K562 (cell line): ENCODE measurements around the gene PRLHR. TPM values are rescaled to one million over a fixed set of nuclear protein-coding genes. Genes with fewer than 3 reads are reported as not detected.

ENCODE experiments used
- ATAC-seq: fragments of 200-7000 bp; cut with Tn5 transposase; 3 replicates; pipeline ENCODE4 v1.9.1; 2020; ENCODE audit warnings: moderate library complexity
- BruUV-seq: library from RNA; stranded (reverse); fragments of 400-500 nt; replicated peaks from 2 replicates; lab custom pipeline; 2021; lab: Mats Ljungman, UMichigan
- CTCF ChIA-PET: fragments of 300-600 bp; formaldehyde crosslinking; extraction: SDS; loops from one replicate; lab custom pipeline; 2021; ENCODE audit warnings: low intra/inter-chr PET ratio; lab: Yijun Ruan, JAX
- POLR2A ChIA-PET: fragments of 300-600, 350-650 bp; sonication (Branson Sonifier 250); formaldehyde crosslinking; extraction: SDS; loops from one replicate; lab custom pipeline; 2021; ENCODE audit warnings: antibody characterized with exemption, inconsistent platforms; lab: Yijun Ruan, JAX
- DNase-seq, 4 experiments: peaks; one replicate each; pipeline versions ENCODE4 v3.0.0 to v3.0.0-alpha.2; 2011 to 2018; ENCODE audit warnings: low spot score in 3 of 4, mixed read lengths in 3 of 4; ENCODE audit errors: extremely low read depth in 1 of 4
- FAIRE-seq: peaks from 2 replicates; lab custom pipeline; 2011; peaks lifted over from hg19 to GRCh38; lab: Jason Lieb, UNC
- H2AFZ ChIP-seq: 2 replicates; pipeline ENCODE4 v1.6.0; 2011; ENCODE audit warnings: low read depth, low read length, control low read depth, inconsistent platforms
- H3K27ac ChIP-seq: fragments of 200-600 bp; 3 replicates; pipeline ENCODE4 v1.8.0; 2011; ENCODE audit warnings: low read depth, mild to moderate bottlenecking, control low read depth, inconsistent platforms, low read length, moderate library complexity, mixed read lengths; ENCODE audit errors: extremely low read depth
- H3K27me3 ChIP-seq, 2 experiments: fragments of 300-600 bp in 1 of 2; 2 replicates in 1 of 2; 3 replicates in 1 of 2; pipeline versions ENCODE4 v1.6.0 to v1.8.0; 2011; ENCODE audit warnings: inconsistent platforms in 2 of 2, low read length in 2 of 2, mild to moderate bottlenecking in 1 of 2, mixed read lengths in 1 of 2, moderate library complexity in 1 of 2; ENCODE audit not compliant: control insufficient read depth in 2 of 2, insufficient read depth in 2 of 2
- H3K36me3 ChIP-seq: fragments of 300-600 bp; 3 replicates; pipeline ENCODE4 v1.8.0; 2011; ENCODE audit warnings: mild to moderate bottlenecking, low read length, inconsistent platforms; ENCODE audit not compliant: control insufficient read depth, insufficient read depth
- H3K4me1 ChIP-seq, 2 experiments: fragments of 200-600 bp in 1 of 2; replicated peaks in 1 of 2; 2 replicates in 1 of 2; 3 replicates in 1 of 2; pipeline versions ENCODE4 v1.5.1 to v1.8.0; 2011; ENCODE audit warnings: inconsistent platforms in 2 of 2, low read length in 2 of 2, mild to moderate bottlenecking in 1 of 2, mixed read lengths in 1 of 2, moderate library complexity in 1 of 2; ENCODE audit not compliant: control insufficient read depth in 2 of 2, insufficient read depth in 2 of 2
- H3K4me2 ChIP-seq: 2 replicates; pipeline ENCODE4 v1.6.1; 2011; ENCODE audit warnings: low read length, control low read depth, inconsistent platforms, mixed read lengths; ENCODE audit not compliant: insufficient read depth
- H3K4me3 ChIP-seq: fragments of 200-600 bp; sonication (generic), shearing (Covaris generic); 2 replicates; pipeline ENCODE4 v1.5.1; 2016; ENCODE audit warnings: control low read depth, inconsistent platforms
- H3K79me2 ChIP-seq: fragments of 200-600 bp; 3 replicates; pipeline ENCODE4 v1.8.0; 2011; ENCODE audit warnings: low read length, inconsistent platforms; ENCODE audit not compliant: control insufficient read depth, insufficient read depth
- H3K9ac ChIP-seq, 2 experiments: 2 replicates each; pipeline versions ENCODE4 v1.6.0 to v1.6.1; 2011; ENCODE audit warnings: low read depth in 2 of 2, low read length in 2 of 2, control low read depth in 1 of 2, inconsistent platforms in 1 of 2, mild to moderate bottlenecking in 1 of 2, mixed read lengths in 1 of 2; ENCODE audit not compliant: insufficient read depth in 1 of 2
- H3K9me1 ChIP-seq: one replicate; pipeline ENCODE4 v1.6.0; 2011; ENCODE audit warnings: inconsistent platforms, mild to moderate bottlenecking, low read length, moderate library complexity; ENCODE audit not compliant: control insufficient read depth, insufficient read depth
- H3K9me3 ChIP-seq: replicated peaks from 2 replicates; pipeline ENCODE4 v1.5.1; 2011; ENCODE audit warnings: low read depth, low read length, inconsistent platforms; ENCODE audit not compliant: control insufficient read depth, insufficient read depth
- H4K20me1 ChIP-seq: replicated peaks from 2 replicates; pipeline ENCODE4 v1.6.1; 2011; ENCODE audit warnings: low read length, inconsistent platforms, mixed read lengths; ENCODE audit not compliant: control insufficient read depth, insufficient read depth
- CAMTA2 ChIP-seq: fragments of 250-450 bp; sonication (Bioruptor Pico); conservative IDR thresholded peaks from 2 replicates; pipeline ENCODE4 v1.5.1; 2022
- CCNT2 ChIP-seq: IDR thresholded peaks from 2 replicates; pipeline ENCODE4 v1.6.1; 2011; ENCODE audit warnings: borderline replicate concordance, low read depth, mild to moderate bottlenecking, moderate library complexity, mixed read lengths, low read length; ENCODE audit not compliant: insufficient read length; ENCODE audit errors: extremely low read depth
- EHMT2 ChIP-seq: fragments of 450-650 bp; IDR thresholded peaks from 2 replicates; pipeline ENCODE4 v1.6.1; 2018; ENCODE audit warnings: antibody characterized with exemption
- KDM1A ChIP-seq, 2 experiments: fragments of 450-650 bp; IDR thresholded peaks; 2 replicates each; pipeline ENCODE4 v1.6.1; 2016; ENCODE audit warnings: mild to moderate bottlenecking in 2 of 2
- MEIS2 ChIP-seq: fragments of 450-650 bp; IDR thresholded peaks from 2 replicates; pipeline ENCODE4 v1.6.1; 2014; ENCODE audit warnings: mild to moderate bottlenecking; ENCODE audit not compliant: partially characterized antibody
- NR2F6 ChIP-seq: fragments of 450-650 bp; formaldehyde crosslinking; IDR thresholded peaks from 2 replicates; pipeline ENCODE4 v1.4.0; 2020; ENCODE audit warnings: mild to moderate bottlenecking
- RAD21 ChIP-seq, 2 experiments: fragments of 250-450 bp in 1 of 2; fragments of 450-650 bp in 1 of 2; sonication (Bioruptor Pico) in 1 of 2; formaldehyde crosslinking in 1 of 2; IDR thresholded peaks in 1 of 2; conservative IDR thresholded peaks in 1 of 2; 2 replicates each; pipeline versions ENCODE4 v1.4.0 to v1.8.0; 2020 to 2022; ENCODE audit warnings: mild to moderate bottlenecking in 2 of 2, moderate library complexity in 1 of 2
- RBBP5 ChIP-seq: fragments of 200-600 bp; sonication (generic); IDR thresholded peaks from 2 replicates; pipeline ENCODE4 v1.6.1; 2012; ENCODE audit warnings: borderline replicate concordance, mild to moderate bottlenecking, low read length, control low read depth, inconsistent platforms; ENCODE audit not compliant: insufficient read depth, poor library complexity, severe bottlenecking
- ZNF551 ChIP-seq: fragments of 250-450 bp; sonication (Bioruptor Pico); IDR thresholded peaks from 2 replicates; pipeline ENCODE4 v1.5.0; 2021; ENCODE audit warnings: mild to moderate bottlenecking, moderate library complexity
- ZNF583 ChIP-seq: fragments of 250-450 bp; sonication (Bioruptor Pico); IDR thresholded peaks from 2 replicates; pipeline ENCODE4 v1.4.0; 2020
- ZNF586 ChIP-seq: fragments of 450-650 bp; formaldehyde crosslinking; conservative IDR thresholded peaks from 2 replicates; pipeline ENCODE4 v1.4.0; 2020; ENCODE audit warnings: mild to moderate bottlenecking, moderate library complexity
- WGBS: fragments of 100-300 bp; shearing (Covaris generic); methylation state at CpG from one replicate; pipeline ENCODE4 v1.1.6; 2016; ENCODE audit warnings: low coverage, mixed read lengths; ENCODE audit not compliant: insufficient coverage; ENCODE audit errors: missing lambda C conversion rate; 5-methylcytosine and 5-hydroxymethylcytosine counted together
- in situ Hi-C: fragments of 300-500 bp; cut with MboI; formaldehyde crosslinking; loops from 4 replicates; pipeline ENCODE4 v1.15.0; 2018; ENCODE audit warnings: inconsistent platforms, mixed read lengths
- intact Hi-C: fragments of 100-400 bp; cut with micrococcal nuclease; formaldehyde crosslinking; loops from 2 replicates; pipeline ENCODE4 v1.14.2; 2022
- polyA plus RNA-seq, 8 experiments: library from polyadenylated mRNA; depleted of rRNA in 4 of 8; stranded (reverse) in 5 of 8; unstranded in 3 of 8; fragments of >200 nt; fragmentation: Nextera tagmentation in 2 of 8; fragmentation: Illumina TruSeq in 1 of 8; extraction: Ambion mirVana in 2 of 8; extraction: Trizol in 1 of 8; gene quantifications; 2 replicates each; pipeline versions ENCODE4 v1.2.1 to v1.2.3, GENCODE V29; 2011 to 2014; ENCODE audit warnings: inconsistent platforms in 1 of 8, missing spikeins in 1 of 8
- total RNA-seq, 7 experiments: library from RNA; depleted of rRNA in 6 of 7; stranded (reverse); fragments of >200 nt in 6 of 7; fragmentation: Illumina TruSeq in 2 of 7; extraction: Trizol in 2 of 7; gene quantifications; 2 replicates each; pipeline versions ENCODE4 v1.2.1 to v1.2.3, GENCODE V29; 2011 to 2021; ENCODE audit warnings: low replicate concordance in 1 of 7
- TF ChIP-seq, protein P1 (sequence below), 2 experiments: fragments of 450-650 bp in 1 of 2; sonication (generic) in 1 of 2; formaldehyde crosslinking in 1 of 2; IDR thresholded peaks in 1 of 2; conservative IDR thresholded peaks in 1 of 2; 2 replicates each; pipeline versions ENCODE4 v1.6.1 to v1.8.1; 2016 to 2023; ENCODE audit warnings: mild to moderate bottlenecking in 2 of 2, moderate library complexity in 2 of 2, inconsistent platforms in 1 of 2, missing genetic modification reagents in 1 of 2

Gene PRLHR
- total and polyA plus RNA-seq, 9 of the 15 experiments (the other 6 are each of a cell fraction or from before 2014, with no cell fraction given): not detected

DNA sequence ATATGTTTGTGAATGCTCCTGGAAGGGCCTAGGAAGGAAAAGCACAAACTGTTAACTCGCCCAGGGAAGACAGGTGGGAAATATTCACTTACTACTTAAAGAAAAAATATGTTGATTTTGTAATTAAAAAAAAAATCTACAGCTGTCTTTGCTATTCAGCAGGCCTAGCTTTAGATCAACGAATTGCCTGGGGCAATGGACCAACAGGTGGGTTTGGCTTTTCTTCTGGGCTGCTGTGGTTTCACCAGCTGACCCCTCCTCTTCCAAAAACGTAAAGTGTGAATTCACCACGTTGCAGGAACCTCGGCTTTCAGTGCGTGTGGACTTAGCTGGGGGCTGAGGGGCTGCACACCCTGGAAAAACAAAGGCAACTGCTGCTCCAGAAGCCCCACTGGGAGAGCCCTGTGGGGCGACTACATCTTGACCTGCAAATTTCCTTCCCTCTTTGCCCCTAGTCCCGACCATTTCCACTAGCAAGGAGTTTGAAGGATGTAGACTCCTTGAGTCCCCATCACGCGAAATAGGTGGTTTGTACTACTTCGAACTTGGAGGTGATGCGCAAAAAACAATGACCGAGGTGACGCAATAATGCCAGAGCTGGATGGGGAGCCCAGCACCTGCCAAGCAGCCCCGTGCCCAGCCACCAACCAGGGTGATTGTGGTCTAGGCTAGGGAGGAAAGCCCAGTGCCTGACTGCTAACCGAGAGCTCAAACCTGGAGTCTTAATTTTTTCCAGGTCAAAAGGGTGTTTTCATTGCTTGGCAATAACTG, 7.4 kb downstream of the PRLHR start:
- Histone ChIP-seq H3K4me2 (no peak overlapping the region), H3K27me3 (no peaks in the 10 kb centered on the region; a peak in 2 of 5 replicates), H3K9ac (no peak overlapping the region), H3K4me1 (no peaks in the 10 kb centered on the region), H2AFZ (no peak overlapping the region), H3K9me3 (no peaks in the 10 kb centered on the region), H3K36me3 (no peaks in the 10 kb centered on the region), H3K9me1 (no peaks in the 10 kb centered on the region), H3K4me3 (no peak overlapping the region), H4K20me1 (no peaks in the 10 kb centered on the region), H3K79me2 (no peaks in the 10 kb centered on the region), H3K27ac (no peak overlapping the region)
- ChIA-PET CTCF (no interaction called here), POLR2A (interaction anchor here (0.7 kb wide), 1 partner anchor 20 kb away, joined by 3 read pairs; no protein-coding TSS in a partner anchor)
- intact Hi-C loops (no loop called here), in situ Hi-C loops (no loop called here)
- no peak for ATAC-seq
- no peak for FAIRE-seq
- DNase-seq: no peak
- 0% methylated on average over 15 of the region's 16 CpGs for WGBS
- TF ChIP-seq, protein P1, sequence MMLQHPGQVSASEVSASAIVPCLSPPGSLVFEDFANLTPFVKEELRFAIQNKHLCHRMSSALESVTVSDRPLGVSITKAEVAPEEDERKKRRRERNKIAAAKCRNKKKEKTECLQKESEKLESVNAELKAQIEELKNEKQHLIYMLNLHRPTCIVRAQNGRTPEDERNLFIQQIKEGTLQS (IDR thresholded peaks at IDR 0.05): peak; percentile 12; the same call in 1 of the 2 replicates
- TF ChIP-seq, protein P1 (CRISPR knock-in tag; conservative IDR thresholded peaks at IDR 0.05): no peak
- no peak for TF ChIP-seq CCNT2
- BruUV-seq: no TSS peak

DNA sequence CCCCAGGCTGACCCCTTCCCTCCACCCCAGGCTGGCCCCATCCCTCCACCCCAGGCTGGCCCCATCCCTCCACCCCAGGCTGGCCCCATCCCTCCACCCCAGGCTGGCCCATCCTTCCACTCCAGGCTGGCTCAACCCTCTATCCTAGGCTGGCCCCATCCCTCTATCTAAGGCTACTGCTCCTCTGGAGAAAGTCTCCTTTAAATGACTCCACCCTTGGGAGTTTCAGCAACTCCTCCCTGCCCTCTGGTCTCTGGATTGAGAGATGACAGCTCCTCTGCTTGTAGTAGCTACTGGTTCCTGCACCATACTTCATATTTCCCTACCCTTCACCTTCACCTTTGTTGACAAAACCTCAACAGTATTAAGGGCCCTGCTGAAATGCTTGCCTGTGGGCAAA, 8.5 kb downstream of the PRLHR start:
- Histone ChIP-seq H3K4me2 (no peak overlapping the region), H2AFZ (no peak overlapping the region), H3K4me3 (no peak overlapping the region), H3K9ac (no peak overlapping the region), H3K9me3 (no peaks in the 10 kb centered on the region), H3K27ac (no peak overlapping the region), H3K79me2 (no peaks in the 10 kb centered on the region), H3K4me1 (no peaks in the 10 kb centered on the region), H3K36me3 (no peaks in the 10 kb centered on the region), H4K20me1 (no peaks in the 10 kb centered on the region), H3K27me3 (no peaks in the 10 kb centered on the region; a peak in 1 of 5 replicates), H3K9me1 (no peaks in the 10 kb centered on the region)
- ChIA-PET POLR2A (no interaction called here), CTCF (no interaction called here)
- in situ Hi-C loops: no loop called here
- intact Hi-C loops: no loop called here
- DNase-seq (no peak), ATAC-seq (no peak), FAIRE-seq (no peak)
- BruUV-seq: no TSS peak
- no peak for TF ChIP-seq RAD21 (CRISPR knock-in tag; conservative IDR thresholded peaks at IDR 0.05 in 1 of 2, IDR thresholded peaks at IDR 0.05 in 1 of 2)
- TF ChIP-seq MEIS2: no peak
- TF ChIP-seq NR2F6 (CRISPR knock-in tag): no peak
- TF ChIP-seq CAMTA2 (CRISPR knock-in tag): no peak
- TF ChIP-seq ZNF551 (CRISPR knock-in tag): no peak
- no peak for TF ChIP-seq KDM1A (IDR thresholded peaks at IDR 0.05)
- TF ChIP-seq ZNF583 (CRISPR knock-in tag): no peak
- no peak for TF ChIP-seq ZNF586 (CRISPR knock-in tag)
- no peak for TF ChIP-seq EHMT2
- TF ChIP-seq RBBP5: no peak
